ENCODE measurements around the gene KCTD2. TPM values are rescaled to one million over a fixed set of nuclear protein-coding genes. Genes with fewer than 3 reads are reported as not detected.
"Not testable (repeated sequence)": the region's sequence is repeated elsewhere in the genome, so short reads cannot be mapped to it uniquely, and the experiment has no call there.

KCTD2 gene, protein sequence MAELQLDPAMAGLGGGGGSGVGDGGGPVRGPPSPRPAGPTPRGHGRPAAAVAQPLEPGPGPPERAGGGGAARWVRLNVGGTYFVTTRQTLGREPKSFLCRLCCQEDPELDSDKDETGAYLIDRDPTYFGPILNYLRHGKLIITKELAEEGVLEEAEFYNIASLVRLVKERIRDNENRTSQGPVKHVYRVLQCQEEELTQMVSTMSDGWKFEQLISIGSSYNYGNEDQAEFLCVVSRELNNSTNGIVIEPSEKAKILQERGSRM
- 10 to 100 TPM; 15.6 to 19.4 TPM for total RNA-seq

DNA sequence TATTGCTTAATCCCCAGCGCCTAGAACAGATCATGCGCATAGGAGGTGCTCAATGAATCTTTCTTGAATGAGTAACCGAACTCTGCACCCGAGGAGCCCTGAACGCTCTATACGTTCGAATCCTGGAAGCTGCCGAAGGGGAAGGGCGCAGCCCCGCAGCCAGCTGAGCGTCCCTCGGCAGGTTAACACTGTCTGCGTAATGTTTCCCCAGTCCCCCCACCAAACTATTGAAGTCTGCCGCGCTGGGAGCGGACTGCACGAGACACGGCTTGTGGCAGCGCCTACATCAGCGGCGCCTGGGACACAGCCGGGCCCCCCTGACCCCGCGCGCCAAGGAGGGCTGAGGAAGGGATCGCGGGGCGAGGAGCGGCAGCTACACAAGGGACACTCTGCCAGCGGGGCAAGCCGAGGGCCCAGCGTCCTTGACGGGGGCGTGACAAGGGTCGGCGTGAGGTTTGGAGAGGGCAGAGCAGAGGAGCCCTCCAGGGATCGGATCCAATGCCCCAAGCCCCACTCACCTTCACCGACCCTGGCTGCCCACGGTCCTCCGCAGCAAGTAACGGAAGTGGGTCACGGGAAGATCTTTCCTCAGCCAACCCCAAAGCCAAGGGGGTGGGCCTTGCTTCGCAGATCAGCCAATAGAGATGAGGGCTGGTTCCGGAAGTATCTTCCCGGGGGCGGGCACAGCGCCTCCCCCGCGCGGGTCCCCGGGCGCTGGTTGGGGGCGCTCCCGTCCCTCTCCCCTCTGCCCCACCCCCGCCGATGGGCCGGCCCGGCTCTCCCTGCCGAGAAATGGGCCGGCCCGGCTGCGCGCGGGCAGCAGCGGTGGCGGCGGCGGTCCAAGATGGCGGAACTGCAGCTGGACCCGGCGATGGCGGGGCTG lies at the start of gene KCTD2, which contains the start of gene ATP5PD:
TSS of gene KCTD2 (plus strand) at position 819 of the 883 bp plus-strand sequence. CDS start at position 845, 26 bp downstream.
TSS of gene ATP5PD (minus strand) at position 563 of the 883 bp plus-strand sequence. CDS start 4,319 bp downstream, outside the sequence.
- peak; percentile 96 for ATAC-seq

GRCh38 chr17:74998783-74999182 lies 48.2 kb upstream of the KCTD2 start:
- no peak overlapping the region for H3K4me3 Mint-ChIP-seq
- POLR2A ChIA-PET: interaction anchor here (1.8 kb wide), 1 partner anchor 13 kb away, joined by 8 read pairs; the partner anchor contains the start of gene MRPL58

More for the DNA sequence above, at the start of gene KCTD2, which contains the start of gene ATP5PD:
- Mint-ChIP-seq H3K27me3 (ENCODE audit: low read depth) (no peaks in the 10 kb centered on the region), H3K4me3 (peak within 1 kb of the TSS; percentile 98), H3K9me3 (ENCODE audit: insufficient read depth) (no peaks in the 10 kb centered on the region), H3K36me3 (ENCODE audit: low read depth) (peaks cover 16% of the 10 kb centered on the region), H3K27ac (peak within 1 kb of the TSS; percentile 91), H3K4me1 (ENCODE audit: low read depth) (peaks cover 43% of the 10 kb centered on the region)
- ChIA-PET CTCF (interaction anchor here (0.7 to 2.3 kb wide), 3 partner anchors 10 to 35 kb away, joined by 3 to 13 read pairs (median 7); partner anchors contain the start of gene MRPL58), POLR2A (interaction anchor here (0.6 to 2.3 kb wide), 5 partner anchors 10 to 108 kb away, joined by 3 to 19 read pairs (median 3); partner anchors contain the start of genes JPT1 and MRPL58)
- peak; percentile 97 for DNase-seq

GRCh38 chr17:74999523-74999922 lies 47.5 kb upstream of the KCTD2 start:
- CTCF ChIA-PET: interaction anchor here (0.9 to 1.7 kb wide), 3 partner anchors 12 to 38 kb away, joined by 3 to 10 read pairs (median 3); partner anchors contain the start of gene MRPL58
- POLR2A ChIA-PET: interaction anchor here (1.8 kb wide), 1 partner anchor 13 kb away, joined by 8 read pairs; the partner anchor contains the start of gene MRPL58
- H3K4me1 Mint-ChIP-seq (ENCODE audit: low read depth): peaks cover 10% of the 10 kb centered on the region

More at GRCh38 chr17:74998783-74999182, 48.2 kb upstream of the KCTD2 start:
- Mint-ChIP-seq H3K36me3 (ENCODE audit: low read depth) (no peaks in the 10 kb centered on the region), H3K27me3 (ENCODE audit: low read depth) (peaks cover 5% of the 10 kb centered on the region), H3K4me1 (ENCODE audit: low read depth) (peaks cover 10% of the 10 kb centered on the region), H3K9me3 (ENCODE audit: insufficient read depth) (no peaks in the 10 kb centered on the region), H3K27ac (no peak overlapping the region)
- CTCF ChIA-PET: interaction anchor here (1.7 kb wide), 1 partner anchor 37 kb away, joined by 10 read pairs; no protein-coding TSS in a partner anchor
- ATAC-seq (no peak), DNase-seq (no peak)

DNA sequence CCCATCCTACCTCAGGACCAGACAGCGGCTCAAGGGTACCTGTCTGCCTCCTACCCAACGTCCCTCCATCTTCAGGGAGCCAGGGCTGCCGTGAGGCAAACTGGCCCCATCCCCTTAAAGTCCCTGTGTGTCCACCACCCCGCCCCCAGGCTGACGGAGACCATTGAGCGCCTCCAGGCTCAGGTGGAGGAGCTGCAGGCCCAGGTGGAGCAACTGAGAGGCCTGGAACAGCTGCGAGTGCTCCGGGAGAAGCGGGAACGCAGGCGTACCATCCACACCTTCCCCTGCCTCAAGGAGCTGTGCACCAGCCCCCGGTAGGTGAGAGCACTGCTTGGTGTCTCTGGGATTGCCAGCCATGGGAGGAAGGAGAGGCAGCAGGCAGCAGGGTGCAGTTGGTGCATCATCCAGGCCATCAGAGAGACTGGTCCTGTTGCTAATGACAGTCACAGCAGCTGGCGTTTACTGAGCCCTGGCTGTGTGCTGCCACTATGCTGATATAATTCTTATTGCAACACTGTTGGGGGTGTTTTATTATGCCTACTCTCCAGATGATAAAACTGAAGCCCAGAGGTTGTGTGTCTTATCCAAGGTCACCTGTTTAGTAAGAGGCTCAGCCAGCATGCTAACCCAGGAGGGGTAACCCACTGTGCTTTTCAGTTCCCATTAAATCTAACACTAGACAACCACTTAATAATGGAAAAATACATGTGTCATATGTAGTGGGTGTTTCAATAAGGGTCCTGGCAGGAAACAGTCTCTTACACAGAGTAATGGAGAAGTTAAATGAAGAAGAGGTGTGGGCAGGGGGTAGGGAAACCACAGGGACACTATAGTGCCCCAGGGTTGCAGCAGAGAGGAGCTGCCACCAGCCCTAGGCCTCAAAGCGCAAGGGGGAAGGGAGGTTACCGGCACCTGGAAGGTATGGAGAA lies 44.8 kb upstream of the KCTD2 start:
- ATAC-seq (no peak), DNase-seq (no peak)
- Mint-ChIP-seq H3K9me3 (ENCODE audit: insufficient read depth) (no peaks in the 10 kb centered on the region), H3K4me1 (ENCODE audit: low read depth) (peaks cover 10% of the 10 kb centered on the region), H3K36me3 (ENCODE audit: low read depth) (no peaks in the 10 kb centered on the region), H3K27me3 (ENCODE audit: low read depth) (peaks cover 2% of the 10 kb centered on the region), H3K27ac (no peak overlapping the region), H3K4me3 (no peak overlapping the region)
- ChIA-PET POLR2A (interaction anchor here (1.5 kb wide), 1 partner anchor 11 kb away, joined by 4 read pairs; the partner anchor contains the start of gene MRPL58), CTCF (no interaction called here)

More at GRCh38 chr17:74999523-74999922, 47.5 kb upstream of the KCTD2 start:
- H3K27me3 Mint-ChIP-seq (ENCODE audit: low read depth): peaks cover 5% of the 10 kb centered on the region
- no peaks in the 10 kb centered on the region for H3K36me3 Mint-ChIP-seq (ENCODE audit: low read depth)
- DNase-seq (no peak), ATAC-seq (no peak)
- no peak overlapping the region for H3K27ac Mint-ChIP-seq
- no peak overlapping the region for H3K4me3 Mint-ChIP-seq
- H3K9me3 Mint-ChIP-seq (ENCODE audit: insufficient read depth): no peaks in the 10 kb centered on the region

GRCh38 chr17:75003070-75003956 lies 43.7 kb upstream of the KCTD2 start:
- POLR2A ChIA-PET: interaction anchor here (1.5 kb wide), 1 partner anchor 9 kb away, joined by 4 read pairs; the partner anchor contains the start of gene MRPL58
- Mint-ChIP-seq H3K27me3 (ENCODE audit: low read depth) (no peaks in the 10 kb centered on the region), H3K4me1 (ENCODE audit: low read depth) (peaks cover 7% of the 10 kb centered on the region), H3K9me3 (ENCODE audit: insufficient read depth) (no peaks in the 10 kb centered on the region), H3K27ac (no peak overlapping the region), H3K4me3 (no peak overlapping the region), H3K36me3 (ENCODE audit: low read depth) (no peaks in the 10 kb centered on the region)
- CTCF ChIA-PET: interaction anchor here (11.2 kb wide), 1 partner anchor 44 kb away, joined by 182 read pairs; no protein-coding TSS in a partner anchor
- DNase-seq (no peak), ATAC-seq (no peak)

GRCh38 chr17:75003957-75004355 lies 43.1 kb upstream of the KCTD2 start:
- Mint-ChIP-seq H3K36me3 (ENCODE audit: low read depth) (no peaks in the 10 kb centered on the region), H3K9me3 (ENCODE audit: insufficient read depth) (no peaks in the 10 kb centered on the region), H3K4me1 (ENCODE audit: low read depth) (peaks cover under 1% of the 10 kb centered on the region), H3K27me3 (ENCODE audit: low read depth) (no peaks in the 10 kb centered on the region), H3K27ac (no peak overlapping the region), H3K4me3 (no peak overlapping the region)
- CTCF ChIA-PET: interaction anchor here (0.8 to 11.2 kb wide), 2 partner anchors 9 to 45 kb away, joined by 3 to 182 read pairs; partner anchors contain the start of gene MRPL58
- POLR2A ChIA-PET: interaction anchor here (1.5 kb wide), 1 partner anchor 9 kb away, joined by 4 read pairs; the partner anchor contains the start of gene MRPL58
- DNase-seq: no peak
- ATAC-seq: no peak

DNA sequence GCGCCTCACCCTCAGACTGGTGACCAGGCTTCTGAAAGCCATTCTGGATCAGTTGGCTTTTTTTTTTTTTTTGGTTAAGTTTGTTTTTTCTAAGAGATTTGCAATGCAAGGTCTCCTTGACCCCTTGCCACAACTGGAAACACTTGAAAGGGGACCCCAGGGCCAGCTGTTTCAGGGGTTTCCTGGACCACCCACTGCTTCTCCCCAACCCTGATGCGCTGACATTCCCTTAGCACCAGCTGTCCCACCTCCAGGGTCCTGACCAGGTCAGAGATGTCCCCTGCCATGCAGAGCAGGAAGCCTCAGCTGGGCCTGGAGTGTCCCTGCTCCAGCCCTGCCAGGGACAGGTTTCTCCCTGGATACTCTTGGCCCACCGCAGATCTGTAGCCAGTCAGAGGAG lies 42.7 kb upstream of the KCTD2 start:
- H3K9me3 Mint-ChIP-seq (ENCODE audit: insufficient read depth): no peaks in the 10 kb centered on the region
- H3K27me3 Mint-ChIP-seq (ENCODE audit: low read depth): no peaks in the 10 kb centered on the region
- H3K36me3 Mint-ChIP-seq (ENCODE audit: low read depth): no peaks in the 10 kb centered on the region
- CTCF ChIA-PET: interaction anchor here (0.8 to 11.2 kb wide), 2 partner anchors 8 to 45 kb away, joined by 3 to 182 read pairs; partner anchors contain the start of gene MRPL58
- POLR2A ChIA-PET: interaction anchor here (1.0 kb wide), 1 partner anchor 9 kb away, joined by 3 read pairs; no protein-coding TSS in a partner anchor
- ATAC-seq (no peak), DNase-seq (no peak)
- H3K4me1 Mint-ChIP-seq (ENCODE audit: low read depth): no peaks in the 10 kb centered on the region
- no peak overlapping the region for H3K27ac Mint-ChIP-seq
- H3K4me3 Mint-ChIP-seq: no peak overlapping the region

DNA sequence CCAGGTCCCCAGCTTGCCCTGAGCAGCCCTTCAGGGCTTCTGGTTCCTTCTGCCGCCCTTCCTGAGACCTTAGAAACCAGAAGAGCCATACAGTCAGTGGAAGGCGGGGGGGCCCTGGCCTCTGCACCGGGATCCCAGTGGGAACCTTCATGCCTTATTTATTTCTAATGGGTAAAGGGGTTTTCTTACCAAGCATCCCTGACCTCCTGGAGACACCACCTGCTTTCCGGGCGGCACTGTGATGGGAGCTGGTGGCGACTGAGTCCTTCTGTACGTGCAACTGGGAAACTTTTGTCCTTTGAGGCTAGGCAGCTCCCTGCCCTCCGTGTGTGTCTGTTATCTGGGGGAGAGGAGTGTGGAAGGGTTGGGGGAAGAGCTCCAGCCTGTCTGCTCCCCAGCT lies 41.7 kb upstream of the KCTD2 start:
- H3K27ac Mint-ChIP-seq: no peak overlapping the region

GRCh38 chr17:75006084-75006483 lies 40.9 kb upstream of the KCTD2 start:
- POLR2A ChIA-PET: interaction anchor here (0.9 kb wide), 1 partner anchor 21 kb away, joined by 3 read pairs; no protein-coding TSS in a partner anchor
- H3K4me1 Mint-ChIP-seq (ENCODE audit: low read depth); DNase-seq; H3K27me3 Mint-ChIP-seq (ENCODE audit: low read depth); H3K27ac Mint-ChIP-seq; H3K4me3 Mint-ChIP-seq; H3K36me3 Mint-ChIP-seq (ENCODE audit: low read depth); H3K9me3 Mint-ChIP-seq (ENCODE audit: insufficient read depth); ATAC-seq: not testable (repeated sequence)
- CTCF ChIA-PET: interaction anchor here (1.0 to 11.2 kb wide), 2 partner anchors 19 to 47 kb away, joined by 3 to 182 read pairs; partner anchors contain the start of gene CDR2L

More for the DNA sequence above, 41.7 kb upstream of the KCTD2 start:
- no peaks in the 10 kb centered on the region for H3K36me3 Mint-ChIP-seq (ENCODE audit: low read depth)
- no peaks in the 10 kb centered on the region for H3K27me3 Mint-ChIP-seq (ENCODE audit: low read depth)
- H3K4me1 Mint-ChIP-seq (ENCODE audit: low read depth): no peaks in the 10 kb centered on the region
- ATAC-seq (no peak), DNase-seq (no peak)
- CTCF ChIA-PET: interaction anchor here (1.0 to 11.2 kb wide), 2 partner anchors 18 to 46 kb away, joined by 3 to 182 read pairs; partner anchors contain the start of gene CDR2L
- POLR2A ChIA-PET: interaction anchor here (0.9 to 1.0 kb wide), 2 partner anchors 8 to 22 kb away, joined by 3 read pairs; no protein-coding TSS in a partner anchor
- H3K9me3 Mint-ChIP-seq (ENCODE audit: insufficient read depth): no peaks in the 10 kb centered on the region
- H3K4me3 Mint-ChIP-seq: no peak overlapping the region
